ENCODE data around the gene ELN.

DNA sequence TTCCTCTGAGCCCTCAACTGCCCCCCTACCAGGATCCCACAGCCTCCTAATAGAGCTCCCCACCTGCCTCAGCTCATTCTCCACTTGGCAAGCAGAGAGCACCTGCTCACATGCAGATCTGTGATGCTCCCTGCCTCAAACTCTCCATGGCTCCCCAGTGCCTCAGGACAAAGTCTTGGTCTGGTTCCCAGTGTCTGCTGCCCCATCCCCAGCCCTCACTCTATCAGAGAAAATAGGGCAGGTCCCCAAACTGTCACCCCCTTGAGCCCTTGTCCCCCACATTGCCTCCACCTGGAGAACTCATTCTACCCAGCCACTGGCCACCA, 20.8 kb upstream of the ELN start:
- TF ChIP-seq, protein P1, sequence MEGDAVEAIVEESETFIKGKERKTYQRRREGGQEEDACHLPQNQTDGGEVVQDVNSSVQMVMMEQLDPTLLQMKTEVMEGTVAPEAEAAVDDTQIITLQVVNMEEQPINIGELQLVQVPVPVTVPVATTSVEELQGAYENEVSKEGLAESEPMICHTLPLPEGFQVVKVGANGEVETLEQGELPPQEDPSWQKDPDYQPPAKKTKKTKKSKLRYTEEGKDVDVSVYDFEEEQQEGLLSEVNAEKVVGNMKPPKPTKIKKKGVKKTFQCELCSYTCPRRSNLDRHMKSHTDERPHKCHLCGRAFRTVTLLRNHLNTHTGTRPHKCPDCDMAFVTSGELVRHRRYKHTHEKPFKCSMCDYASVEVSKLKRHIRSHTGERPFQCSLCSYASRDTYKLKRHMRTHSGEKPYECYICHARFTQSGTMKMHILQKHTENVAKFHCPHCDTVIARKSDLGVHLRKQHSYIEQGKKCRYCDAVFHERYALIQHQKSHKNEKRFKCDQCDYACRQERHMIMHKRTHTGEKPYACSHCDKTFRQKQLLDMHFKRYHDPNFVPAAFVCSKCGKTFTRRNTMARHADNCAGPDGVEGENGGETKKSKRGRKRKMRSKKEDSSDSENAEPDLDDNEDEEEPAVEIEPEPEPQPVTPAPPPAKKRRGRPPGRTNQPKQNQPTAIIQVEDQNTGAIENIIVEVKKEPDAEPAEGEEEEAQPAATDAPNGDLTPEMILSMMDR (conservative IDR thresholded peaks at IDR 0.05 in 1 of 2, IDR thresholded peaks at IDR 0.05 in 1 of 2; ENCODE audit: low read depth in 1 of 2, low read length in 2 of 2), result no peak
- TF ChIP-seq EZH2 (IDR thresholded peaks at IDR 0.05; ENCODE audit: low read length, missing control alignments), result no peak

All from fibroblast of lung (primary cell).